HG02870 (cell line): ENCODE measurements around the gene NR2C2AP.
A peak's percentile ranks its signal among the peaks of the same experiment; 100 is the strongest.

Experiments
- ATAC-seq: cut with Tn5 transposase; IDR thresholded peaks from one replicate; pipeline ENCODE4 v1.9.1; 2021; ENCODE audit warnings: mild to moderate bottlenecking, moderate library complexity; ENCODE audit not compliant: unreplicated experiment

Gene NR2C2AP

GRCh38 chr19:19215792-19216191, 12.6 kb upstream of the NR2C2AP start:
- no peak for ATAC-seq

GRCh38 chr19:19214892-19215291, 11.7 kb upstream of the NR2C2AP start:
- ATAC-seq = no peak

- no peak for ATAC-seq
Observed at GRCh38 chr19:19214159-19214490, 10.9 kb upstream of the NR2C2AP start.

- ATAC-seq = no peak
Observed at GRCh38 chr19:19213426-19214158, 10.4 kb upstream of the NR2C2AP start.

- ATAC-seq = no peak
Observed at GRCh38 chr19:19212916-19213315, 9.7 kb upstream of the NR2C2AP start.

- no peak for ATAC-seq
Observed at GRCh38 chr19:19211499-19212420, 8.5 kb upstream of the NR2C2AP start, which contains the start of gene NCAN. TSS of gene NCAN (plus strand) at chr19:19211958. CDS start at chr19:19216954, 4,996 bp downstream.

- no peak for ATAC-seq
Observed at GRCh38 chr19:19209372-19209771, 6.2 kb upstream of the NR2C2AP start.

- no peak for ATAC-seq
Observed at GRCh38 chr19:19207637-19208572, 4.7 kb upstream of the NR2C2AP start.

- ATAC-seq = no peak
Observed at GRCh38 chr19:19206938-19207337, 3.7 kb upstream of the NR2C2AP start.

GRCh38 chr19:19205416-19206410, 2.5 kb upstream of the NR2C2AP start:
- ATAC-seq = no peak

- ATAC-seq = no peak
Observed at GRCh38 chr19:19204181-19204580, 967 bp upstream of the NR2C2AP start.

- no peak for ATAC-seq
Observed at GRCh38 chr19:19202707-19203011, 555 bp downstream of the NR2C2AP start.

- ATAC-seq = no peak
Observed at GRCh38 chr19:19201697-19202630, 1.2 kb downstream of the NR2C2AP start.

- ATAC-seq = no peak
Observed at GRCh38 chr19:19193926-19194325, 9.3 kb downstream of the NR2C2AP start.

GRCh38 chr19:19192910-19193423, 10.2 kb downstream of the NR2C2AP start:
- ATAC-seq = no peak

GRCh38 chr19:19192078-19192882, 10.9 kb downstream of the NR2C2AP start, which contains the start of the genes BORCS8 and RFXANK:
TSS of gene BORCS8 (minus strand) at chr19:19192152. CDS start at chr19:19192117, 35 bp downstream.
TSS of gene RFXANK (plus strand) at chr19:19192258. CDS start at chr19:19193947, 1,689 bp downstream.
- peak; percentile 81 for ATAC-seq

GRCh38 chr19:19191768-19192077, 11.5 kb downstream of the NR2C2AP start:
- ATAC-seq = no peak

GRCh38 chr19:19186742-19187141, 16.5 kb downstream of the NR2C2AP start:
- no peak for ATAC-seq
